Measurements from ENCODE around the gene TLX3.

GRCh38 chr5:171311322-171312077 is 2.5 kb downstream of the TLX3 start:
- TF ChIP-seq CTCF (IDR thresholded peaks at IDR 0.05; ENCODE audit: low read depth, low read length) (no peak), POLR2A (IDR thresholded peaks at IDR 0.05; ENCODE audit: extremely low read depth, insufficient read length) (no peak)
